PC-3 (cell line): ENCODE results near the gene ELANE. TPM values are rescaled to one million over a fixed set of nuclear protein-coding genes. Genes with fewer than 3 reads are reported as not detected.
A peak's percentile ranks its signal among the peaks of the same experiment; 100 is the strongest.
"Not testable (repeated sequence)": the region's sequence is repeated elsewhere in the genome, so short reads cannot be mapped to it uniquely, and the experiment has no call there.

ENCODE experiments used
- ATAC-seq: fragments of 200-7000 bp; cut with Tn5 transposase; 2 replicates; pipeline ENCODE4 v1.9.1; 2020; ENCODE audit warnings: mild to moderate bottlenecking, moderate library complexity
- BruUV-seq: library from RNA; stranded (reverse); fragments of 400-500 nt; replicated peaks from 2 replicates; lab custom pipeline; 2021; lab: Mats Ljungman, UMichigan
- CTCF ChIA-PET: fragments of 300-600 bp; sonication (Branson Sonifier 250); formaldehyde crosslinking; loops from one replicate; lab custom pipeline; 2022; ENCODE audit warnings: antibody characterized with exemption; lab: Charles Lee
- POLR2A ChIA-PET: fragments of 300-600 bp; sonication (Branson Sonifier 250); formaldehyde crosslinking; loops from one replicate; lab custom pipeline; 2022; ENCODE audit warnings: antibody characterized with exemption; ENCODE audit not compliant: unreplicated experiment; lab: Charles Lee
- DNase-seq: peaks from one replicate; pipeline ENCODE4 v3.0.0-alpha.2; 2015
- H2AFZ ChIP-seq: fragments of 300-600 bp; sonication (generic); 2 replicates; pipeline ENCODE4 v1.6.0; 2016; ENCODE audit warnings: antibody characterized with exemption, low read length
- H3F3A ChIP-seq: fragments of 300-600 bp; sonication (generic); one replicate; pipeline ENCODE4 v1.6.0; 2017; ENCODE audit warnings: antibody characterized with exemption, low read length, control low read depth, mild to moderate bottlenecking; ENCODE audit not compliant: unreplicated experiment
- H3K27ac ChIP-seq: fragments of 300-600 bp; sonication (generic); 2 replicates; pipeline ENCODE4 v1.5.1; 2016; ENCODE audit warnings: mild to moderate bottlenecking, low read length
- H3K27me3 ChIP-seq: fragments of 300-600 bp; sonication (generic); 2 replicates; pipeline ENCODE4 v1.6.1; 2016; ENCODE audit warnings: low read length, mixed read lengths
- H3K36me3 ChIP-seq: fragments of 300-600 bp; sonication (generic); 2 replicates; pipeline ENCODE4 v1.6.1; 2016; ENCODE audit warnings: low read depth, mixed run types, low read length, mixed read lengths
- H3K4me1 ChIP-seq: fragments of 300-600 bp; sonication (generic); 2 replicates; pipeline ENCODE4 v1.5.1; 2016; ENCODE audit warnings: low read length; ENCODE audit not compliant: insufficient read depth
- H3K4me2 ChIP-seq: fragments of 300-600 bp; sonication (generic); 2 replicates; pipeline ENCODE4 v1.6.0; 2016; ENCODE audit warnings: low read length
- H3K4me3 ChIP-seq: fragments of 300-600 bp; sonication (generic); 2 replicates; pipeline ENCODE4 v1.5.1; 2016; ENCODE audit warnings: mild to moderate bottlenecking, low read length, mixed read lengths
- H3K79me2 ChIP-seq: fragments of 300-600 bp; sonication (generic); 2 replicates; pipeline ENCODE4 v1.6.1; 2017; ENCODE audit warnings: low read length, mixed read lengths
- H3K9ac ChIP-seq: fragments of 300-600 bp; sonication (generic); 2 replicates; pipeline ENCODE4 v1.6.0; 2016; ENCODE audit warnings: mild to moderate bottlenecking, low read length
- H3K9me2 ChIP-seq: fragments of 300-600 bp; sonication (generic); replicated peaks from 2 replicates; pipeline ENCODE4 v1.6.1; 2016; ENCODE audit warnings: mixed run types, low read length, mixed read lengths
- H3K9me3 ChIP-seq: fragments of 300-600 bp; sonication (generic); 2 replicates; pipeline ENCODE4 v1.6.1; 2016; ENCODE audit warnings: low read length, mixed read lengths
- H4K20me1 ChIP-seq: fragments of 300-600 bp; sonication (generic); 2 replicates; pipeline ENCODE4 v1.6.1; 2016; ENCODE audit warnings: low read length, mixed read lengths
- EZH2 ChIP-seq: fragments of 300-600 bp; sonication (generic); IDR thresholded peaks from one replicate; pipeline ENCODE4 v1.6.1; 2017; ENCODE audit warnings: antibody characterized with exemption, mild to moderate bottlenecking, low read length; ENCODE audit not compliant: unreplicated experiment
- EZH2phosphoT487 ChIP-seq: fragments of 300-600 bp; sonication (generic); IDR thresholded peaks from 2 replicates; pipeline ENCODE4 v1.6.1; 2018; ENCODE audit warnings: mild to moderate bottlenecking, antibody characterized with exemption, low read length, borderline replicate concordance
- intact Hi-C: fragments of 100-400 bp; cut with micrococcal nuclease; formaldehyde crosslinking; loops from 2 replicates; pipeline ENCODE4 v1.9.0; 2023
- total RNA-seq: library from RNA; depleted of rRNA; stranded (reverse); fragments of >200 nt; gene quantifications from 2 replicates; pipeline ENCODE4 v1.2.3, GENCODE V29; 2014
- TF ChIP-seq, protein P1 (sequence below): fragments of 300-600 bp; sonication (generic); conservative IDR thresholded peaks from 2 replicates; pipeline ENCODE4 v1.5.1; 2017; ENCODE audit warnings: antibody characterized with exemption, low read depth, mild to moderate bottlenecking, low read length

Gene ELANE
- total RNA-seq, 1 experiment from 2014 or later: not detected

DNA sequence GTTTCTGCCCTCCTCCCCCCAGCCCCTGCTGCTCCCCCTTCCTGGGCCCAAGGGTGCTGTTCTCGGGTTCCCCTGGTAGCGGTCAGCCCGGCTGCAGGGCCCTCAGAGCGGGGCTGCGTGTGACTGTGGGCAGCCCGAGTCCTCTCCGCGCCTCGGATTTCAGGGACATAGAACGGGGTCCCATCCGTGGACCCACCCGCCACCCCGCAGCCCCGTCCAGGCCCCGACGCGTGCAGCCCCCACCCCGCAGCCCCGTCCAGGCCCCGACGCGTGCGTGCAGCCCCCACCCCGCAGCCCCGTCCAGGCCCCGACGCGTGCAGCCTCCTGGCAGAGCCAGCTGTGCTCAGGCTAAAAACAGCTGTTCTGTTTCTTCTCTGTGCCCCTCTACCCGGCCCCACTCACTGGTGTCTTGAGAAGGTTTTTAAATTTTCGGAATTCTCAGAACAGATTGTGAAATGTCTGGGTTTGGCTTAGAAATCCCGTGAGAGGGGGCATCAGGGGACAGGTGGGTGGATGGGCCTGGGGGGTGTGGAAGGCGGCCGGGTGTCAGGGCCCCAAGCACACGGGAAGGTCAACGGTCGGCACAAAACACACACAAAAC is 16.8 kb upstream of the ELANE start:
- intact Hi-C loops: no loop called here

DNA sequence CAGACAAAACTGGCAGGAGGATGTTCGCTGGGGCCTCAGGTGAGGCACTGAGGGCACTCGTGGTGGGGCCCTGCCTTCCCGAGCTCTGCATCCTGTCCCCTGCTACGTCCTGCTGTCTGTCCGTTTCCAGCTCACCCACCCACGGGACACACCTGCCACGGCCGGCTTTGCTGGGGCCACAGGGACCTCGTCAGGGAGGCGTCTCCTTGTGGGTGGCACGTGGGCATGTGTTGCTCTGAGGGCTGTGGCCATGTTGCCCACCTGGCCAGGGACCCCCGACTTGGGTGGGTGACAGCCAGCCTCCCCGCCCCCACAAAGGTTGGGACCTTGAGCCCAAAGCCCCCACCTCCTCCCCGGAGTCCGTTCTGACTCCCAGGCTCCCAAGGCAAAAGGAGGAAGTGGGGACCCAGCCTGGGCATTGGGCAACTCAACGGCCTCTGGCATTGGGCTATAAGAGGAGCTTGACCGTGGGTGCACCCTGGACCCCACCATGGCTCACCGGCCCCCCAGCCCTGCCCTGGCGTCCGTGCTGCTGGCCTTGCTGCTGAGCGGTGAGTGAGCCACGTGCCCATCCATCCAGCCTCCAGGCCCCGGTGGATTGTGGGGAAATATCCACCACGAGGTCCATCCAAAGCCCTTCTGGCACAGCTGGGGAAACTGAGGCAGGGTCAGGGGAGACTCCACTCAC is 11.4 kb upstream of the ELANE start, which contains the start of gene PRTN3:
PRTN3 (plus strand) TSS at position 481 of the 688 bp plus-strand sequence; CDS start at position 491, 10 bp downstream.
- Histone ChIP-seq H3K9me2 (no peaks in the 10 kb centered on the region), H3K79me2 (no peaks in the 10 kb centered on the region), H3K4me1 (peaks cover 4% of the 10 kb centered on the region; the same call in 1 of the 2 replicates), H3K36me3 (no peaks in the 10 kb centered on the region), H3K4me3 (no peak within 1 kb of the TSS), H3K9ac (no peak within 1 kb of the TSS), H3F3A (no peaks in the 10 kb centered on the region), H4K20me1 (no peaks in the 10 kb centered on the region), H3K27ac (no peak within 1 kb of the TSS), H3K4me2 (no peak within 1 kb of the TSS), H2AFZ (no peak within 1 kb of the TSS), H3K9me3 (no peaks in the 10 kb centered on the region), H3K27me3 (peaks cover 9% of the 10 kb centered on the region)
- CTCF ChIA-PET: no interaction called here
- ATAC-seq (no peak), DNase-seq (no peak)
- TF ChIP-seq EZH2 (no peak), EZH2phosphoT487 (no peak)
- TF ChIP-seq, protein P1, sequence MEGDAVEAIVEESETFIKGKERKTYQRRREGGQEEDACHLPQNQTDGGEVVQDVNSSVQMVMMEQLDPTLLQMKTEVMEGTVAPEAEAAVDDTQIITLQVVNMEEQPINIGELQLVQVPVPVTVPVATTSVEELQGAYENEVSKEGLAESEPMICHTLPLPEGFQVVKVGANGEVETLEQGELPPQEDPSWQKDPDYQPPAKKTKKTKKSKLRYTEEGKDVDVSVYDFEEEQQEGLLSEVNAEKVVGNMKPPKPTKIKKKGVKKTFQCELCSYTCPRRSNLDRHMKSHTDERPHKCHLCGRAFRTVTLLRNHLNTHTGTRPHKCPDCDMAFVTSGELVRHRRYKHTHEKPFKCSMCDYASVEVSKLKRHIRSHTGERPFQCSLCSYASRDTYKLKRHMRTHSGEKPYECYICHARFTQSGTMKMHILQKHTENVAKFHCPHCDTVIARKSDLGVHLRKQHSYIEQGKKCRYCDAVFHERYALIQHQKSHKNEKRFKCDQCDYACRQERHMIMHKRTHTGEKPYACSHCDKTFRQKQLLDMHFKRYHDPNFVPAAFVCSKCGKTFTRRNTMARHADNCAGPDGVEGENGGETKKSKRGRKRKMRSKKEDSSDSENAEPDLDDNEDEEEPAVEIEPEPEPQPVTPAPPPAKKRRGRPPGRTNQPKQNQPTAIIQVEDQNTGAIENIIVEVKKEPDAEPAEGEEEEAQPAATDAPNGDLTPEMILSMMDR: no peak
- POLR2A ChIA-PET: no interaction called here
- no TSS peak for BruUV-seq
- intact Hi-C loops: no loop called here

More for the DNA sequence above, 16.8 kb upstream of the ELANE start:
- ATAC-seq (no peak), DNase-seq (no peak)
- Histone ChIP-seq H3K4me1 (no peaks in the 10 kb centered on the region), H4K20me1 (no peaks in the 10 kb centered on the region), H3K4me2 (no peak overlapping the region), H3K79me2 (no peaks in the 10 kb centered on the region), H3K27me3 (no peaks in the 10 kb centered on the region), H3K9ac (no peak overlapping the region), H3K27ac (no peak overlapping the region), H3K4me3 (no peak overlapping the region), H3K9me2 (no peaks in the 10 kb centered on the region), H3F3A (no peaks in the 10 kb centered on the region), H3K9me3 (no peaks in the 10 kb centered on the region), H3K36me3 (no peaks in the 10 kb centered on the region), H2AFZ (no peak overlapping the region)
- no TSS peak for BruUV-seq
- TF ChIP-seq, protein P1: no peak
- TF ChIP-seq EZH2: no peak
- no peak for TF ChIP-seq EZH2phosphoT487
- POLR2A ChIA-PET: no interaction called here
- CTCF ChIA-PET: no interaction called here

DNA sequence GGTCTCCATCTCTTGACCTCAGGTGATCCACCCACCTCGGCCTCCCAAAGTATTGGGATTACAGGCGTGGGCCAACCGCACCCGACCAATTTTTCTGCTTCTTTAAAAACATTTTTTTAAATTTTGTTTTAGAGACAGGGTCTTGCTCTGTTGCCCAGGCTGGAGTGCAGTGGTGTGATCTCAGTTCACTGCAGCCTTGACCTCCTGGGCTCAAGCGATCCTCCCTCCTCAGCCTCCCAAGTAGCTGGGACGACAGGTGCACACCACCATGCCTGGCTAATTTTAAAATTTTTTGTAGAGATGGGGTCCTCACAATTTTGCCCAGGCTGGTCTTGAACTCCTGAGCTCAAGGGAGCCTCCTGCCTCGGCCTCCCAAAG is 9.3 kb upstream of the ELANE start:
- H3K79me2 ChIP-seq, H2AFZ ChIP-seq, H4K20me1 ChIP-seq, CTCF ChIA-PET, H3K4me3 ChIP-seq, H3K9me3 ChIP-seq, intact Hi-C loops, DNase-seq, BruUV-seq, ATAC-seq, H3K9ac ChIP-seq, H3K36me3 ChIP-seq, H3K9me2 ChIP-seq, H3K4me1 ChIP-seq, POLR2A ChIA-PET, H3F3A ChIP-seq, H3K27ac ChIP-seq: not testable (repeated sequence)
- Histone ChIP-seq H3K27me3 (peaks cover 16% of the 10 kb centered on the region), H3K4me2 (peak overlapping the region; percentile 84)
